ENCODE measurements around the gene LRPPRC. TPM values are rescaled to one million over a fixed set of nuclear protein-coding genes. Genes with fewer than 3 reads are reported as not detected.

Gene LRPPRC
- total and polyA plus RNA-seq, 2 experiments from 2014 or later = 163 to 200 TPM

DNA sequence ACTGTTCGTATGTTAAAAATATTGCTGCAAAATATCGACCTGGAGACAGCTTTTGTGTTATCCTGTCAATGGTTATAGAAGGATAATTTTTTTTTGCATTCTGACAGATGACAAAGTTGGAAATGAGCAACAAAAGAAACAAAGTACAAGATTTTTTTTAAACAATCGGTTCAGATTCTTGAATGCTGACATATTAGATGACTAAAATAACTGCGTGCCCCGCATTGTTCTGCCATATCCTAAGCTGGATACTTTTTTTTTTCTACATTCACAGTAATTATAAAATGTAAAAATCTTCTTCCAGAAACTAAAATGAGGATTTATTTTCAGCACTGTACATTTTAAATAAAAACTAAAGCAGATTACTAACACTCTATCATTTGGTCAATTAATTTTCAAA is 89.9 kb downstream of the LRPPRC start (continued):
- TF ChIP-seq, protein P1, sequence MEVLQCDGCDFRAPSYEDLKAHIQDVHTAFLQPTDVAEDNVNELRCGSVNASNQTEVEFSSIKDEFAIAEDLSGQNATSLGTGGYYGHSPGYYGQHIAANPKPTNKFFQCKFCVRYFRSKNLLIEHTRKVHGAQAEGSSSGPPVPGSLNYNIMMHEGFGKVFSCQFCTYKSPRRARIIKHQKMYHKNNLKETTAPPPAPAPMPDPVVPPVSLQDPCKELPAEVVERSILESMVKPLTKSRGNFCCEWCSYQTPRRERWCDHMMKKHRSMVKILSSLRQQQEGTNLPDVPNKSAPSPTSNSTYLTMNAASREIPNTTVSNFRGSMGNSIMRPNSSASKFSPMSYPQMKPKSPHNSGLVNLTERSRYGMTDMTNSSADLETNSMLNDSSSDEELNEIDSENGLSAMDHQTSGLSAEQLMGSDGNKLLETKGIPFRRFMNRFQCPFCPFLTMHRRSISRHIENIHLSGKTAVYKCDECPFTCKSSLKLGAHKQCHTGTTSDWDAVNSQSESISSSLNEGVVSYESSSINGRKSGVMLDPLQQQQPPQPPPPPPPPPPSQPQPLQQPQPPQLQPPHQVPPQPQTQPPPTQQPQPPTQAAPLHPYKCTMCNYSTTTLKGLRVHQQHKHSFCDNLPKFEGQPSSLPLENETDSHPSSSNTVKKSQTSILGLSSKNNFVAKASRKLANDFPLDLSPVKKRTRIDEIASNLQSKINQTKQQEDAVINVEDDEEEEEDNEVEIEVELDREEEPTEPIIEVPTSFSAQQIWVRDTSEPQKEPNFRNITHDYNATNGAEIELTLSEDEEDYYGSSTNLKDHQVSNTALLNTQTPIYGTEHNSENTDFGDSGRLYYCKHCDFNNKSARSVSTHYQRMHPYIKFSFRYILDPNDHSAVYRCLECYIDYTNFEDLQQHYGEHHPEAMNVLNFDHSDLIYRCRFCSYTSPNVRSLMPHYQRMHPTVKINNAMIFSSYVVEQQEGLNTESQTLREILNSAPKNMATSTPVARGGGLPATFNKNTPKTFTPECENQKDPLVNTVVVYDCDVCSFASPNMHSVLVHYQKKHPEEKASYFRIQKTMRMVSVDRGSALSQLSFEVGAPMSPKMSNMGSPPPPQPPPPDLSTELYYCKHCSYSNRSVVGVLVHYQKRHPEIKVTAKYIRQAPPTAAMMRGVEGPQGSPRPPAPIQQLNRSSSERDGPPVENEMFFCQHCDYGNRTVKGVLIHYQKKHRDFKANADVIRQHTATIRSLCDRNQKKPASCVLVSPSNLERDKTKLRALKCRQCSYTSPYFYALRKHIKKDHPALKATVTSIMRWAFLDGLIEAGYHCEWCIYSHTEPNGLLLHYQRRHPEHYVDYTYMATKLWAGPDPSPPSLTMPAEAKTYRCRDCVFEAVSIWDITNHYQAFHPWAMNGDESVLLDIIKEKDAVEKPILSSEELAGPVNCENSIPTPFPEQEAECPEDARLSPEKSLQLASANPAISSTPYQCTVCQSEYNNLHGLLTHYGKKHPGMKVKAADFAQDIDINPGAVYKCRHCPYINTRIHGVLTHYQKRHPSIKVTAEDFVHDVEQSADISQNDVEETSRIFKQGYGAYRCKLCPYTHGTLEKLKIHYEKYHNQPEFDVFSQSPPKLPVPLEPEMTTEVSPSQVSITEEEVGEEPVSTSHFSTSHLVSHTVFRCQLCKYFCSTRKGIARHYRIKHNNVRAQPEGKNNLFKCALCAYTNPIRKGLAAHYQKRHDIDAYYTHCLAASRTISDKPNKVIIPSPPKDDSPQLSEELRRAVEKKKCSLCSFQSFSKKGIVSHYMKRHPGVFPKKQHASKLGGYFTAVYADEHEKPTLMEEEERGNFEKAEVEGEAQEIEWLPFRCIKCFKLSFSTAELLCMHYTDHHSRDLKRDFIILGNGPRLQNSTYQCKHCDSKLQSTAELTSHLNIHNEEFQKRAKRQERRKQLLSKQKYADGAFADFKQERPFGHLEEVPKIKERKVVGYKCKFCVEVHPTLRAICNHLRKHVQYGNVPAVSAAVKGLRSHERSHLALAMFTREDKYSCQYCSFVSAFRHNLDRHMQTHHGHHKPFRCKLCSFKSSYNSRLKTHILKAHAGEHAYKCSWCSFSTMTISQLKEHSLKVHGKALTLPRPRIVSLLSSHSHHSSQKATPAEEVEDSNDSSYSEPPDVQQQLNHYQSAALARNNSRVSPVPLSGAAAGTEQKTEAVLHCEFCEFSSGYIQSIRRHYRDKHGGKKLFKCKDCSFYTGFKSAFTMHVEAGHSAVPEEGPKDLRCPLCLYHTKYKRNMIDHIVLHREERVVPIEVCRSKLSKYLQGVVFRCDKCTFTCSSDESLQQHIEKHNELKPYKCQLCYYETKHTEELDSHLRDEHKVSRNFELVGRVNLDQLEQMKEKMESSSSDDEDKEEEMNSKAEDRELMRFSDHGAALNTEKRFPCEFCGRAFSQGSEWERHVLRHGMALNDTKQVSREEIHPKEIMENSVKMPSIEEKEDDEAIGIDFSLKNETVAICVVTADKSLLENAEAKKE (CRISPR knock-in tag; IDR thresholded peaks at IDR 0.05) = no peak
- TF ChIP-seq STAT1 (IDR thresholded peaks at IDR 0.05; ENCODE audit: unreplicated experiment) (no peak), ZNF331 (CRISPR knock-in tag; IDR thresholded peaks at IDR 0.05; ENCODE audit: low read depth) (no peak)

DNA sequence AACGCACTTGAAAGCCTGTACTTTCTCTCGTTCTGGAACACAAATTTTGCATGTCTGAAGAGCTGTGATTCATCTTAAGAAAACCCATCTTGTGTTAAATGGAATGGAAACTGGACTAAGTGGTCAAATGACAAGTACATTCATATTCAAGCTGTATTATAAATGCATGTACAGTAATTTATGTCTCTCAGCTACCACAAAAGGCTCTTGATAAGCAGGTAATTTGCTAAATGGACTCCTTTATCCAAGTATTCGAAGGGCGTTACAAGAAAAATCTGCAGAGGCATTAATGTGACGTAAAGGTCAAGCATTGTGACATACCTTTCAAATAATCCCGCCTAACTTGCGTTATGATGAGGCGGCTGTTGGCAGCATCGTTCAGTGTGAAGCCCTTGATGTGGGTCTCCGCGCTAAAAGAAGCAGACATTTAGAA is 90.4 kb downstream of the LRPPRC start:
- Mint-ChIP-seq H3K36me3 (ENCODE audit: low read depth) (peaks cover 66% of the 10 kb centered on the region), H3K4me1 (no peaks in the 10 kb centered on the region), H3K27ac (no peak overlapping the region), H3K4me3 (no peak overlapping the region), H3K27me3 (ENCODE audit: insufficient read depth, low read depth, poor library complexity) (no peaks in the 10 kb centered on the region), H3K9me3 (no peaks in the 10 kb centered on the region)
- Histone ChIP-seq H3F3A (replicated peaks; ENCODE audit: low read depth) (no peaks in the 10 kb centered on the region), H3K79me2 (replicated peaks; ENCODE audit: insufficient read depth) (0 out of 2 replicates have a peak, but pooled peaks cover 12% of the 10 kb centered on the region), H3K4me2 (no peak overlapping the region), H3K4me1 (ENCODE audit: insufficient read depth) (no peaks in the 10 kb centered on the region), H2AFZ (no peak overlapping the region), H3K27me3 (ENCODE audit: insufficient read depth) (no peaks in the 10 kb centered on the region), H3K9me2 (ENCODE audit: insufficient read depth) (no peaks in the 10 kb centered on the region), H3K36me3 (ENCODE audit: insufficient read depth) (peaks cover 20% of the 10 kb centered on the region), H4K20me1 (replicated peaks; ENCODE audit: insufficient read depth) (0 out of 2 replicates have a peak, but pooled peaks cover 4% of the 10 kb centered on the region), H3K4me3 (no peak overlapping the region), H3K27ac (ENCODE audit: low read depth) (no peak overlapping the region)
- no peak for ATAC-seq
- DNase-seq (ENCODE audit: low spot score) = no peak
- TF ChIP-seq JUNB (IDR thresholded peaks at IDR 0.05; ENCODE audit: unreplicated experiment) (no peak), EZH2phosphoT487 (IDR thresholded peaks at IDR 0.05; ENCODE audit: unreplicated experiment) (no peak)
- TF ChIP-seq, protein P1 (CRISPR knock-in tag; IDR thresholded peaks at IDR 0.05) = no peak
- TF ChIP-seq, protein P2, sequence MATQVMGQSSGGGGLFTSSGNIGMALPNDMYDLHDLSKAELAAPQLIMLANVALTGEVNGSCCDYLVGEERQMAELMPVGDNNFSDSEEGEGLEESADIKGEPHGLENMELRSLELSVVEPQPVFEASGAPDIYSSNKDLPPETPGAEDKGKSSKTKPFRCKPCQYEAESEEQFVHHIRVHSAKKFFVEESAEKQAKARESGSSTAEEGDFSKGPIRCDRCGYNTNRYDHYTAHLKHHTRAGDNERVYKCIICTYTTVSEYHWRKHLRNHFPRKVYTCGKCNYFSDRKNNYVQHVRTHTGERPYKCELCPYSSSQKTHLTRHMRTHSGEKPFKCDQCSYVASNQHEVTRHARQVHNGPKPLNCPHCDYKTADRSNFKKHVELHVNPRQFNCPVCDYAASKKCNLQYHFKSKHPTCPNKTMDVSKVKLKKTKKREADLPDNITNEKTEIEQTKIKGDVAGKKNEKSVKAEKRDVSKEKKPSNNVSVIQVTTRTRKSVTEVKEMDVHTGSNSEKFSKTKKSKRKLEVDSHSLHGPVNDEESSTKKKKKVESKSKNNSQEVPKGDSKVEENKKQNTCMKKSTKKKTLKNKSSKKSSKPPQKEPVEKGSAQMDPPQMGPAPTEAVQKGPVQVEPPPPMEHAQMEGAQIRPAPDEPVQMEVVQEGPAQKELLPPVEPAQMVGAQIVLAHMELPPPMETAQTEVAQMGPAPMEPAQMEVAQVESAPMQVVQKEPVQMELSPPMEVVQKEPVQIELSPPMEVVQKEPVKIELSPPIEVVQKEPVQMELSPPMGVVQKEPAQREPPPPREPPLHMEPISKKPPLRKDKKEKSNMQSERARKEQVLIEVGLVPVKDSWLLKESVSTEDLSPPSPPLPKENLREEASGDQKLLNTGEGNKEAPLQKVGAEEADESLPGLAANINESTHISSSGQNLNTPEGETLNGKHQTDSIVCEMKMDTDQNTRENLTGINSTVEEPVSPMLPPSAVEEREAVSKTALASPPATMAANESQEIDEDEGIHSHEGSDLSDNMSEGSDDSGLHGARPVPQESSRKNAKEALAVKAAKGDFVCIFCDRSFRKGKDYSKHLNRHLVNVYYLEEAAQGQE (IDR thresholded peaks at IDR 0.05; ENCODE audit: unreplicated experiment) = no peak
